GM19238 (cell line): ENCODE data around the gene SLF2.

Experiments
- DNase-seq: peaks from one replicate; pipeline ENCODE4 v3.0.0; 2011; ENCODE audit warnings: low spot score; ENCODE audit not compliant: insufficient read length

SLF2 gene

DNA sequence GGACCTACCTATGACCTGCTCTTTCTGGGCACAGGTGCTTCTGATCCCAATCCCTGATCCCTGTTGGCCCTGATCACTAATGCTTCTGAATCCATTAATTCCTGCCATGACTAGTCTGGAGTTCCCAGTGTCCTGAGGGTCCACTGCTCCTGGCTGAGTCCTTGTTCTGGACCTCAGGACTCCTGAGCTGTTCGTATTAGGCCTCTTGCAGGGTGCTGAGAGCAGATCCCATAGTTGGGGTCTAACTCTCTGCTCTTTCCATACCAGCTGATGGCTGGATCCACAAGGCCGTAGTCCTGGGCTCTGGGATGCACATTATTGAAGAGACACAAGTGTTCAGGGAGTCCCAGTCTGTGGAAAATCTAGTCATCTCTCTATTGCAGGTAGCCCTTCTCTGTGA, 67.5 kb downstream of the SLF2 start:
- DNase-seq, result no peak

DNA sequence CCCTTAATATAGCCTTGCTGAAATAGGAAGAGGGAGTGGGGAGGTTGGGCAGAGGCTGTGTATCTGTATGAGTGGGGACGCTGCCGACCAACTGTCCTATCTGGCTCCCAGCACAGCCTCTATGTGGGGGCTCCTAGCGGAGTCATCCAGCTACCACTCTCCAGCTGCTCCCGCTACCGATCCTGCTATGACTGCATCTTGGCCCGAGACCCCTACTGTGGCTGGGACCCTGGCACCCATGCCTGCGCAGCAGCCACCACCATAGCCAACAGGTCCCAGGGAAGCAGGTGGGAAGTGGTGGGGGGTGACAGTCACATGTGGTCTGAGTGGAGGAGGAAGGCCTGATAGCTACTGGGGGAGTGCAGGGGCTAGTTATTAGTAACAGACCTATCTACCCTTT, 67.9 kb downstream of the SLF2 start:
- DNase-seq, result no peak

DNA sequence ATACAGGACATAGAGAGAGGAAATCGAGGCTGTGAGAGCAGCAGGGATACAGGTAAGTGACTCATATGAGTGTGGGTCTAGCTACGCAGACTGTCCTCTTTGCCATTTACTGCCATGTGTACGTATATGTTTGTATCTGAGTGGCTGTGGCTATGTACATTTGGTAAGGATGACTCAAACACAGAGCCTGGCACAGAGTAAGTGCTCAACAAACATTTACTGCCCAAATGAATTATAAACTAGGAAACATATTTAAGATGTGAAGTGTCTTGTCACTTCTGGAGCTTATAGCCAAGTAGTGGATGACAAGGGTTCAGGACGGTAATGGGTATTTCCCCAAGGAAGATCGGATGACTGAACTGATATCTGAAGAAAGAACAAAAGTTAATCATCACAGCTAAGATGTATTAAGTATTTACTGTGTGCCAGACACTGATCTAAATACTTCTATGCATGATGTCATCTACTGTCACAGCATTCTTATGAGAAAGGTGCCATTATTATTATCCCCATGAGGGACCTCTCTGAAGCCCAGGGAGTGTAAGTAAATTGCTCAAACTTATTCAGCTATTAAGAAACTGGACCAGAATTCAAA, 68.5 kb downstream of the SLF2 start:
- DNase-seq, result no peak

DNA sequence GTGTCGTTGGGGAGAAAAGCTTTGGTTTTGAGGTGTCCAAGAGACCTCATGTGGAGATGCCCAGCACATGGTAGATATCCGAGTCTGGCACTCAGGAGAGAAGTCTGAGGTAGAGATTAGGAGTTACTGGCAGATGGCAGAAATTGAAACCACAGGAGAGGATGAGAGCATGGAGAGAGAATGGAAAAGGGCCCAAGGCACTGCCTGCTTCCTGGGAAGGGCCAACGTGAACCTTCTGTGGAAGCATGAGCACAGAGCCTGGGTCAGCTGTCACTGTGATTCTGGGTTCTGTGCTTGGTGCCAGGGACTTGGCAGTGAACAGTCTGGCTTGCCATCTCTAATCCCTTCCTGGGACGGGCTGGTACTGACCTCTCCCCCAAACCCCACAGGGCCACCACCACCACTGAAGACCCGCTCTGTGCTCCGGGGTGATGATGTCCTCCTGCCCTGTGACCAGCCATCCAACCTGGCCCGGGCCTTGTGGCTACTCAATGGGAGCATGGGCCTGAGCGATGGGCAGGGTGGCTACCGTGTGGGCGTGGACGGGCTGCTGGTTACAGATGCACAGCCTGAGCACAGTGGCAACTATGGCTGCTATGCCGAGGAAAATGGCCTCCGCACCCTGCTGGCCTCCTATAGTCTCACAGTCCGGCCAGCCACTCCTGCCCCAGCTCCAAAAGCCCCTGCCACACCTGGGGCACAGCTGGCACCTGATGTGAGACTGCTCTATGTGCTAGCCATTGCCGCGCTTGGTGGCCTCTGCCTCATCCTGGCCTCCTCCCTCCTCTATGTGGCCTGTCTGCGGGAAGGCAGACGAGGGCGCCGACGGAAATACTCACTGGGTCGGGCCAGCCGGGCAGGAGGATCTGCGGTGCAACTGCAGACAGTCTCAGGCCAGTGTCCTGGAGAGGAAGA, 70.4 kb downstream of the SLF2 start:
- DNase-seq, result no peak

DNA sequence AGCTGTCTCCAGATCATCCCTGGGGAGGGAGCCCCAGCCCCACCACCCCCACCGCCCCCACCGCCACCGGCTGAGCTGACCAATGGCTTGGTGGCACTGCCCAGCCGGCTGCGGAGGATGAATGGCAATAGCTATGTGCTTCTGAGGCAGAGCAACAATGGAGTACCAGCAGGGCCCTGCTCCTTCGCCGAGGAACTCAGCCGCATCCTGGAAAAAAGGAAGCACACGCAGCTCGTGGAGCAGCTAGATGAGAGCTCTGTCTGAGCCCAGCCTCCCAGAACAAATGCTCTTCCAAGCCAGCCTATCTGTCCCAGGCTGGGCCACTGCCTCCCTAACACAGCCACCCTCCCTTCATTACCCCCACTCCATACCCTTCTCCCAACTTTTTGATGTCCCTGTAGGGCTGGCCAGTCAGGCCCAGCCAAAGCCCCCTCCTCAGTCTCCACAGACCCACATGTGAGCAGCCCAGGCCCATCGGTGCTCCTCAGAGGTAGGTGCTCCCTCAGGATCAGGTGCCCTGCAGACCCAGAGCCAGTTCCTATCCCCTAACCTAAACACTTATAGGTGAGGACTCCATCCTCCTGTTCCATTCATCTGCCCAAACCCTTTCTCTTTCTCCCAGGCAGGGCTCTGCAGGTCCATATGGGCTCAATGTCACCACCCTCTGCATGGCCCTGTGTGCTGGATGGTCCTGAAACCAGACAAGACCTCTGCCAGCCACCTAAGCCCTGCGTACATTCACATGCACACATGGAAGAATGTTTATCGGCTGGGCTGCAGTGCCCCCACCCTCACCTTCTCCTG, 71.3 kb downstream of the SLF2 start:
- no peak for DNase-seq

DNA sequence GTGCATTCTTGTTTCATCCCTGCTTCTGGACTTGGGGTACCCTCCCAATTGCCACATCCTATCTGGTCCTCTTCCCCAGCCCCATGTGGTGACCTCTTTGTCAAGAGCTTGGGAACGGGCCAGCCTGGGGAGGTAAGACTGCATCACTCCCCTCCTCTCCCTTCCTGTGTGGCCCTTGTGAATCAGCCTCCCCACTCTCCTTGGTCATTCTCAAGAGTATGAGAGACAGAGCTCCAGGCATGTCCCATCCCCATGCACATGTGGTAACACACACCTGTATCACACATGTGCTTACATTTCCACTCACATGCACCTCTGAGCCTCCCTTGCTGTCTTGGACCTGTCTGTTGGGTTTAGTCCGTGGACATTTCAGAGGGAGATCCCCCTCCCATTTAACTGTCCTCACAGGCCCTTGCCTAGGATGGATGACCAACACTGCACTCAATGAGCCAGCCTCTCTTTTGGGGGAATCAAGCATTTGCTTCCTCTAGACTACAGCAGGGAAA, 72.0 kb downstream of the SLF2 start:
- DNase-seq, result no peak

DNA sequence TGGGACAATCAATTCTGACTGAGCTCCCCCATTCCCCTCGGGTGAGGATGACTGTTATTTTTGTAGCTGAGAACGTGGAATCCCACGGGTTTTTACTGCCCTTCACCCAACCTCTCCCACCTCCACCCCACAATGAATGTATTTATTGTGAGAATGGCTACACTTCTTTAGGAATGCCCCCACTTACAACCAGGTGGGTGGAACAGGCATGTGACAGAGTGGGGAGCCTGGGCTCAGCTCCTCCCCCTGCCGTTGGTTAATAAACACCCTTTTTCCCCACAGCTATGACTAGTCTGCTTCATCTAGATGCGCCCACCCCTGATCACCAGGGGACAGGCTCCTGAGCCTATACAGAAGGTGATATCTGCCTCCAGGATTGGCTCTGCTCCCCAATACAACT, 72.6 kb downstream of the SLF2 start:
- DNase-seq, result no peak

DNA sequence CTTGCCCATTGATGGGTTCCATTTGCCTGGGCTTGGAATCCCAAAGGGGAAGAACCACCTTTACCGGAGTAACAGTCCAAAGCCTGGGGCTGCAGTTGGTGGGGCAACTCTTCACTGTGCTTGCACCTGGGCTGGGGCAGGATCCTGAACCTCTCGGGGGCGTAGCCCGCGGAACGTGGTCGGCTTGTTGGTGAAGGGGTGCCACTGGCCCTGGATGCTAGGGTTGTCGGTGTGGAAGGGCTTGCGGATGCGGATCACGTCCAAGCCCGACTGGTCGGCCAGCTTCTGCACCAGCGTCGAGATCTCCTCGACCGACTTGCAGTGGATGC, 73.8 kb downstream of the SLF2 start:
- DNase-seq, result no peak

DNA sequence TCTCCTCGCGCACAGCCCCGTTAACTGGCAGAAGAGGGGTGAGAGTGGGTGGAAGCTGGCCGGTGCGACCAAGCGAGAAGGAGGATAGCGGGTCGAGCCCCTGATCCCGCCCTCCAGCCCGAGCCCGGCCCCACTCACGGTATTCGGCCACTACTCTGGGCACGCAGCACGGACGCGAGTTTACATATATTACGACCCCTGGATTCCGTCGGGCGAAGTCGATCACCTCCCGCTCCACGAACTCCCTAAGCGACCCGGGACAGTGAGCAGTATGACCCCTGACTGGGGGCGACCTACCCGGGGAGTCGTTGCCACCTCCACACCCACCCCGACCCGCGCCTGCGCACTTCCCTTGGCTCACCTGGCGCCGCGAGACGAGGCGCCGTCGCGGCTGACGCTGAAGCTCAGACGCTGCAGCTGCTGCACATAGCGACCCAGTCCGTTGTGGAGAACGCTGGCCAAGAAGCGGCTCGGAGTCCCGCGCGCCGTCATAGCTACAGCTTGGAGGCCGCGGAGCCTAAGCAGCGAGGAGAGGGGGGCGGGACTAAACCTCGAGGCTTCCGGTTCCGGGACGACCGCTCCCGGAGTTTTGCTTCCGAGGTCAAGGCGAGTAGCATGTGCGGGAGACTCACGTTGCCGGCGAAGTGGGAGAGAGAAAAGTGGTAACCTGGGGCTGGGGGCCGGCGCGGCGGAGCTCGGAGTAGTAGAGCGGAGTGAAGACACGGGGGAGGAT, 74.4 kb downstream of the SLF2 start, which contains the start of the genes MRPL43 and TWNK:
Gene MRPL43, minus strand, starts transcription at position 546 of the 733 bp plus-strand sequence. Its CDS starts 54 bp downstream, at position 492.
Gene TWNK, plus strand, starts transcription at position 592 of the 733 bp plus-strand sequence. CDS start 668 bp downstream, outside the sequence.
- DNase-seq, result peak; percentile 95

DNA sequence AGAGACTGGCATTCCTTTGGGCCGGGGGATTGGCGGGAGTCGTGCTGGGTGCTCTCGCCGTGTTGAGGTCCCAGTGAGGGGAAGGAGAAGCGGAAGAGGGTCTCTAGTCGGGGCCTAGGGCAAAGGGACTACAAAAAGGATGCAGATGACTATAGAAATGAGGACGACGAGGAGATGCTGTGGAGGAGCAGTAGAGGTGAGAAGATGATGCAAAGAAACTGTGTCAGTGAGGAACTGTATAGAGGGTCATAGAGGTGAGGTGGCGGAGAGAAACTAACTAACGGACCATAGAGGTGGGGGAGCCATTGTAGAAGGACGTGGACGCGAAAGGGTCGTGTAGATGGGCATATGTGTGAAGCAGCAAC, 74.9 kb downstream of the SLF2 start:
- DNase-seq, result no peak

DNA sequence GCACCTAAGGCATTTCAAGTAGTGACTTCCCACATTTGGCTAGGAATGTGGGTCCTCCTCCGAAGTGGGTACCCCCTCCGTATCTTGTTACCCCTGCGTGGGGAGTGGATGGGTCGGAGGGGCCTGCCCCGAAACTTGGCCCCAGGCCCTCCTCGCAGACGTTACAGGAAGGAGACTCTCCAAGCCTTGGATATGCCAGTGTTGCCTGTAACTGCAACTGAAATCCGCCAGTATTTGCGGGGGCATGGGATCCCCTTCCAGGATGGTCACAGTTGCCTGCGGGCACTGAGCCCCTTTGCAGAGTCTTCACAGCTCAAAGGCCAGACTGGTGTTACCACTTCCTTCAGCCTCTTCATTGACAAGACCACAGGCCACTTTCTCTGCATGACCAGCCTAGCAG, 75.4 kb downstream of the SLF2 start:
- DNase-seq, result no peak

DNA sequence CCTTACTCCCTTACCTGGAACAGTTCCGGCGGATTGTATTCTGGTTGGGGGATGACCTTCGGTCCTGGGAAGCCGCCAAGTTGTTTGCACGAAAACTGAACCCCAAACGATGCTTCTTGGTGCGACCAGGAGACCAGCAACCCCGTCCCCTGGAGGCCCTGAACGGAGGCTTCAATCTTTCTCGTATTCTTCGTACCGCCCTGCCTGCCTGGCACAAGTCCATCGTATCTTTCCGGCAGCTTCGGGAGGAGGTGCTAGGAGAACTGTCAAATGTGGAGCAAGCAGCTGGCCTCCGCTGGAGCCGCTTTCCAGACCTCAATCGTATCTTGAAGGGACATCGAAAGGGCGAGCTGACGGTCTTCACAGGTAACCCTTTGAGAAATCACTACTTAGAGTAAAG, 76.3 kb downstream of the SLF2 start:
- DNase-seq, result no peak

DNA sequence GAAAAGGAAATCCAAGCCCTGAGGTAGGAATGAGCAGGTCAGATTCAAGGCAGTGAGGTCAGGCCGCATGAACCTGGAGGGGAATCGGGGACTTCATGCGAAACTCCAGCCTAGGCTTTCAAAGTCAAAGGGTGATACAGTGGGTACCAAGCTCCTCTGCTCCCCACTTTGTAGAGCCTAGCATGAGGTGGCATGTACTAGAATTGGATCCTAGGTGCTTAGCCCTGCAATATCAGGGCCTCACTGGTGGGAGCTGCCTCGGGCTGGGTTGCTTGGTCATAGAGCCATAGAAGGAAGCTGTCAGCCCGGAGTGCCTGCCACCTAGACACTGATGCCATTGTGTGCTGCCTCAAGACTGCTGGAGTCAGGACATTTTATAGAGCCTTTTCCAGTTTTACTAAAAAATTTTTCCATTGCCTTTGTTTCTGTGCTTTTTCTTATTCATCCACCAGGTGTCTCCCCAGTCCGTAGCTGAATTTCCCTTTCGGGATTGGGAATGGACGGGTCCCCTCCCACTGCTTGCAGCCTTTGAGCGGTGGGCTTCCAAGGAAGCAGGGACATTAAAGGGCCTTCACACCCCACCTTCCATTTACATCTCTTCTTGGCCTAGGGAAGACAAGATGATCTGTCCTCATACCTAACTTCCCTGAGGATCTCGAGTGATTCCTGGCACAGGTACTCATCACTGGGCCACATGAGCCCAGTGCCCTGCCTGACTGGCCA, 81.4 kb downstream of the SLF2 start:
- DNase-seq, result no peak

DNA sequence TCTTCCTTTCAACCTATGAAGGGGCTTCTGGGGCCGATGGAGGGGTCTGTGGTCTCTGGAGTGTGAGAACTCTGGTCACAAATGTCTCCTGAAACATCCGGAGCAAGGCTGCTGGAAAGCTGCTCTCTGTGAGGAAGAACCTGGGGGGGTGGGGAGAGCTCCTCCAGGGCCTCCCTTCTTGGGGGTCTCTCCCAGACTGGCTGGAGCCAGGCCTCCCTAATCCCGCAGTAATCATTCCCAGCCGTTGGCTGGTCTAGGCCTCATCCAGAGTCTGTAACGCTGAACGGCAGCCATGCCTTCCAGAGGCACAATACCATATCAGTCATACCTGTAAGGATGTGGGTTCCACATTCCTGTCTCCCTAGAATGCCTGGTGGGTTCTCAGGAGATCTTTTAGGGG, 82.4 kb downstream of the SLF2 start:
- DNase-seq, result no peak

DNA sequence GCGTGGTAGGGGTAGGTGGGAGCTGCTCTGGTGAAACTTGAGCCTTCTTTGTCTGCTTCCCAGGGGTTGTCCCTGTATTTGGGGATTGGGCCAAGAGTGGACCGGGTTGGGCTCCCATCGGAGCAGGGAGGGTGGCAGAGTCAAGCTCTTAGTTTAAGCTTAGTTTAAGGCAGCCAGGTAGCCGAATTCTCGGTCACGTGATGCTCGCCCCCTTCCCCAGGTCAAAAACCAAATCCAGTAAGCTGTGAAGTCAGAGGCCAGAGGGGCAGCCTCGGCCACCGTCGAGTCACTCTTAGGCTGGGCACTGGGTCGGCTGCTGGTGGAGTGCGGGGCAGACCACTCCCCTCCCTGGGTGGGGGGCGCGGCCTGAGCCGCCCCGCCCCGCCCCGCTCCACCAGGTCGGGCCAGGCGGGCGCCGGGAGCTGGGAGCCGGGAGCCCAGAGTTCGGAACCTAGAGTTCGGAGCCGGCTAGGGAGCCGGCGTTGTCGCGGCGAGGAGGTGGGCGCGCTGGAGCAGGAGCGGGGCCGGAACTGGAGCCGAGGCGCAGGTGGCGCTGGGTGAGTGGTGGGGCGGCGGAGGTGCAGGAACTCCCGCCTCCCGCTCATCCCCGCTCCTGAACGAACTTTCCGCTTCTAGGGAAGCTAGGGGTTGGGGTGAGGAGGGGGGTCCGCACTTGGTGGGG, 84.1 kb downstream of the SLF2 start:
- DNase-seq, result peak; percentile 63

DNA sequence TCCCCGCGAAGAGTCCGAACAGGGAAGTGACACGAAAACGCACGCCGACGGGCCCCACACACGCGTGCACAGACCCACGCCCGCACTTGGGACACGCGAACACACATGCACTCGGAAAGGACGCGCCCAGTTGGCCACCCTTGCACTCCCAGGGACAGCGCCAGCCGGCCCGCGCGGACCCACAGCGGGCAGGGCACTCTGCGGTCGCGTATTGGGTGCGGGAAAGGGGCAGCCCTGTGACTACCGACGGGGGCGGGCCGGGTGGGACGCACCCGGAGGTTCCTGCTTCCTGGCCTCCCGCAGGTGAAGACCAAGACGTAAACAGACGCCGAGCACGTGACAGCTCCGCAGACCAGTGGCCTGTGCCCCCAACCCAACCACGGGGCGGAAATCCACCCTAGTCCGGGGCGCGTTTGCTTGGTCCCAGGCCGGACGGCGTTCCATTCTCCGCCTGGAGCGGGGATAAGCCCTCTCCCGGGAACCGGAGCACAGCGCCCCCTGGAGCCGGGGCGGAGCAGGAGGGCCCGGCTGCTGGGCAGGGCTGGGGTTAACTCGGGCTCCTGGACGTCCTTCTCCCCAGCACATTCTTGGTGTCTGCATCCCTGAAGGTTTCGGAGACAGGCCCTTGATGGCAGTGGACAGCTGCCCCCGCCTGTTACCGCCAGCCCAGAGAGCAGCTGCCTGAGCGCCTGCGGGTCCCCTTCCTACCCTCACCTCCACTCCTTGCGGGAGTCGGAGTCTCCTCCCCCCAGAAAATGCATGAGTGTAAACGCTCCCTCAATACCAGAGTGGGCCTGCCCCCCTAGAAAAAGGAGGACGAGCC, 84.8 kb downstream of the SLF2 start:
- DNase-seq, result peak; percentile 80

DNA sequence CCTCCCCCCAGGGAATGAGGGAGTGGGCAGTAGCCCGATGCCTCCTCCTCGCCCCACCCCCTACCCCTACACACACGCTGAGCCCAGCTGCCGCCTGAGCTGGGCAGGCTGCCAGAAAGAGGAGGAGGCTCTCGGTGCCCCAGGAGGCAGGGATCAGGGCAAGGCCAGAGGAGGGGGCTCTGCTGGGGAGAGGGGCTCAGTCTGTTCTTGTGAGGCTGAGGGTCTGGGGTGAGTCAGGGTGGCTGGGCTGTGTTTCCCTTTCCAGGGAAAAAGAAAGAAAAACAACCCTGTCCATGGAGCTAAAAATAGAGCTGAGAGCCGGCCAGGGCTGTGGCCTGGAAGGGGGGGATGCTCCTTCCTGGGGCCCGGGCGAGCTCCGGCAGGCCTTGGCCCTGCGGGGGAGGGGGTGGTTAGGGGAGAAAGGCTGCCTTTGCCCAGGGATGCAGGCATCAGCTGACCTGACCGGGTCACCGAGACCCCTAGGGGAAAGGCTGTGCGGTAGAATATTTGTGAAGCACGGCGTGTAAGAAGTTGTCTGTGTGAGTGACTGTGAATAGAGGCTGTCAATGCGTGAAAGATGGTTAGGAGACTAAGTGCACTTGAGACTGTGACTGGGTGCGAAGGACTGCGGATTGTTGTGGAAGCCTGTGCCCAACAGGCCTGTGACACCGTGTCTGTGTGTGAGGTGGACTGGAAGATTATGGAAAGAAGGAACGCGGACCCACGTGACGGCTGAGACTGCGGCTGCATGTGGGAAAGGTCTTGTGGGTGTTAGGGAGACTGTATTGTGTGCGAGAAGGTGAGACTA, 85.6 kb downstream of the SLF2 start:
- peak; percentile 83 for DNase-seq
